Testis (tissue), 2 donors: ENCODE data around the gene EDA2R.

Experiments
- POLR2A ChIP-seq: fragments of 450-650 bp; IDR thresholded peaks from one replicate; pipeline ENCODE4 v1.6.1; 2017; ENCODE audit warnings: antibody characterized with exemption, mild to moderate bottlenecking, moderate library complexity
- TF ChIP-seq, protein P1 (sequence below), 3 experiments: fragments of 450-650 bp in 2 of 3; fragments of 200-600 bp in 1 of 3; sonication (generic) in 1 of 3; IDR thresholded peaks; one replicate each; pipeline ENCODE4 v1.5.1; 2016 to 2019; ENCODE audit warnings: antibody characterized with exemption in 3 of 3, mild to moderate bottlenecking in 2 of 3, moderate library complexity in 1 of 3

DNA sequence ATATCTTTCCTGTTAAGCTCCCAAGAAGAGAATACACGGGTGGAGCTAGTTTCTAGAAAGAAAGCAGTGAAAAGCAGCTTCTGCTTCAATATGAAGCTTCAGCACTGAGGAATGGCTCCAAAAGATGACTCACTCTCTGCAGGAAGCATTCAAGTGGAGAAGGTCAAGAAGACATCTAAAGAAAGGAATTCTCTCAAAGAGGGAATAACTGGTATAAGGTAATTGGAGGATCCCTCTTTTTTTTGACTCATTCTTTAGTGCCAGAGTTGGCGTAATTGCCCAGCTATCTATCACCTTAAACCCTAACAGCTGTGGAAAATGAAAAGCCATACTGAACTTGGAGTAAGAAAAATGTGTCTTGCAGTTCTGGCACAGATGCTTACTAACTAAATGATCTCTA lies 3.5 kb downstream of the EDA2R start:
- TF ChIP-seq, protein P1, sequence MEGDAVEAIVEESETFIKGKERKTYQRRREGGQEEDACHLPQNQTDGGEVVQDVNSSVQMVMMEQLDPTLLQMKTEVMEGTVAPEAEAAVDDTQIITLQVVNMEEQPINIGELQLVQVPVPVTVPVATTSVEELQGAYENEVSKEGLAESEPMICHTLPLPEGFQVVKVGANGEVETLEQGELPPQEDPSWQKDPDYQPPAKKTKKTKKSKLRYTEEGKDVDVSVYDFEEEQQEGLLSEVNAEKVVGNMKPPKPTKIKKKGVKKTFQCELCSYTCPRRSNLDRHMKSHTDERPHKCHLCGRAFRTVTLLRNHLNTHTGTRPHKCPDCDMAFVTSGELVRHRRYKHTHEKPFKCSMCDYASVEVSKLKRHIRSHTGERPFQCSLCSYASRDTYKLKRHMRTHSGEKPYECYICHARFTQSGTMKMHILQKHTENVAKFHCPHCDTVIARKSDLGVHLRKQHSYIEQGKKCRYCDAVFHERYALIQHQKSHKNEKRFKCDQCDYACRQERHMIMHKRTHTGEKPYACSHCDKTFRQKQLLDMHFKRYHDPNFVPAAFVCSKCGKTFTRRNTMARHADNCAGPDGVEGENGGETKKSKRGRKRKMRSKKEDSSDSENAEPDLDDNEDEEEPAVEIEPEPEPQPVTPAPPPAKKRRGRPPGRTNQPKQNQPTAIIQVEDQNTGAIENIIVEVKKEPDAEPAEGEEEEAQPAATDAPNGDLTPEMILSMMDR (IDR thresholded peaks at IDR 0.05): no peak
- TF ChIP-seq POLR2A: no peak
